GM19455 (cell line): Measurements from ENCODE around the gene WDFY2.

ENCODE experiments used
- ATAC-seq: cut with Tn5 transposase; IDR thresholded peaks from one replicate; pipeline ENCODE4 v1.9.1; 2021; ENCODE audit not compliant: unreplicated experiment

Gene WDFY2

GRCh38 chr13:51767100-51767499, 182.8 kb downstream of the WDFY2 start:
- ATAC-seq, result no peak

- no peak for ATAC-seq
Measured at GRCh38 chr13:51768378-51768921, 184.2 kb downstream of the WDFY2 start.

DNA sequence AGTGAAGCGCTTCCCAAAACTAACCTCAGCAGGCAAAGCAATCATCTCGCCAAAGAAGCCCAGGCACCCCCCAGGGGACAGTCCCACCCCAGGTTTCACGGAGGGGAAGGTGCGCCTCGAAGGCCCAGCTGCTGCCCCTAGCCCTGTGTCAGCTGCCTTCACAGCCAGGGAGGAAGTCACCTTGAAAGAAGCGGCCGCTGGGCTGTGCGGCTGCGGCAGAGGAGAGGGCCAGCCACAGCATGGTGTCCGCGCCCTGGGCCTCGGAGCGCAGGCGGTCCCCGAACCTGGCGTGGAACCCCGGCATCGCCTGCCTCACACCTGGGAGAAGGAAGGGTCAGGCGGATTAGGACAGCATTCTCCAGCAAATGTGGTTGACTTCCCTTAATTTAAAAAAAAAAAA, 184.7 kb downstream of the WDFY2 start:
- ATAC-seq, result no peak

DNA sequence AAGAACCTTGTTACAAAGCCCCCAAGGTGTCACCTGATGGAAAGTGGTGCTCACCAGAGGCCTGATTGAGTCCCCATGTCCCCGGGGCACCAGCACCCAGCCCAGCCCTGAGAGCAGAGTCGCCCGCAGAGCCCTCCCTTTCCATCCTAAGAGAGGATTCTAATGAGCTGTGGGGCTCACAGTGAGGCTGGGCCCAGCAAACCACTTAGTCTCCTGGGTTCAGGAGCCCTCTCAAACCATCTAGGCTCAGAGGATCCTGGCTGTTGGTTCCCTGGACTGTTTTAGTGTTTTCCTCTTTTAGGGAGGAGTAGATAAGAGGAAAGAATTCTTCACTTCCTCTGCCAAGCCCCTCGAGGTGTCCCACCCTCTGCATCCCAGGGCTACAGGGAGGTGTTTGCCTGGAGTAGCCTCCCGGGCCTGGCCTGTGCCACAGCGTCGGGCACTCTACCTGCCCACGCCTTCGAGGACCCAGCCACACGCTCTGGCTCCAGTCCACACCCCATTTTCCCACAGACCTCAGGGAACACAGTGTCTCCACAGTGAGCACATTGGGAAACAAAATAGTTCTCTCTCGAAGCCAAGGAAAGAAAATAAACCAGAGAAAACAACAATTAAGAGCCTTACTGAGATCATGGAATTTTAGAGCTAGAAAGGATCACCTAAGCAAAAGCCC, 185.3 kb downstream of the WDFY2 start:
- ATAC-seq, result no peak

DNA sequence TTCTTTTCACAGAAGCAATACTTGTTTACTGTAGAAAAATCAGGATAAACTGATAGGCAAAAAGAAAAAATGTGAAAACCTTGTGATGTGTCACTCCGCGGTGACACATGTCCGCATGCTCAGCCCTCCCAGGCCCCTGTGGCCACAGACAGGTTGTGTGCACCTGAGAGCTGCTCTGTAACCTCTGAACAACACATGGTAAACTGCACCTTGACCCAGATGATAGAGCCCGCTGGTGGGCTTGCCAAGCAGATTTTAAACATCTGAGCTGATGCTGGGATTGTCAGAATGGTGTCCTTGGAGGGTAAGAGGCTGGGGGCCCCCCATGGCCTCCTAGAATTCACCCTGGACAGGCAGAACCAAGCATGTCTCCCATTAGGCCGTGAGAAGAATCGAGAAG, 185.9 kb downstream of the WDFY2 start:
- ATAC-seq, result no peak

DNA sequence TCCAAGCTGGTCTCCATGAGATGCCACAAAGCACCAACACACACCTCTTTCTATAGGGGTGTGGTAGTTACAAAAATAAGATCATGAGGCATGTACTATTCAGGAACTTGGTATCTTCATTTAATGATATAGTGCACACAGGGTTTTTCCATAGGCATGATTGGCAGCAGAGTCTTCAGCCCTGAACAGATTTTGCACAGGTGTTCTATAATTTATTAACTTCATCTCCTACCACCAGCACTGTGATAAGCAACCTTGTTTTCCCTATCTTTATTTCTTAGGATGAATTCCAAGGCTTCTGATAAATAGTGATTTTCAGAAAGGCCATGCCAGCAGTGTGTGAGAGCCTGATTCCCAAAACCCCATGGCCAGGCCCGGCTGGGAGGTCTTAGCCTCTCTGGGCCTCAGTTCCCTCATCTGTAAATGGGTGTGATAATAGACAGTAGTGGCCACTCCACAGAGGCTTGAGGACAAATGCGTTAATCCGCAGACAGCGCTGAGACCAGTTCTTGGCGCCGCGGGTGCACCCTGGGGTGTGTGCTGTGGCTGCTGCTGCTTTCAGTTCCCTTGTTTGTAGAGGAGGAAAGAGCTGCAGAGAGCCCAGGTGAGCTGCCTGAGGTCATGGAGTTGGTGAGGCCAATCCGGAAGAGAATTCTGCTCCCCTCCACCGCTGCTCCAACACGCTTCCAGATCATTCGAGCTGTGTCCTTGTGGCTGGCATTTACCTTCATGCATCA, 186.6 kb downstream of the WDFY2 start:
- no peak for ATAC-seq

DNA sequence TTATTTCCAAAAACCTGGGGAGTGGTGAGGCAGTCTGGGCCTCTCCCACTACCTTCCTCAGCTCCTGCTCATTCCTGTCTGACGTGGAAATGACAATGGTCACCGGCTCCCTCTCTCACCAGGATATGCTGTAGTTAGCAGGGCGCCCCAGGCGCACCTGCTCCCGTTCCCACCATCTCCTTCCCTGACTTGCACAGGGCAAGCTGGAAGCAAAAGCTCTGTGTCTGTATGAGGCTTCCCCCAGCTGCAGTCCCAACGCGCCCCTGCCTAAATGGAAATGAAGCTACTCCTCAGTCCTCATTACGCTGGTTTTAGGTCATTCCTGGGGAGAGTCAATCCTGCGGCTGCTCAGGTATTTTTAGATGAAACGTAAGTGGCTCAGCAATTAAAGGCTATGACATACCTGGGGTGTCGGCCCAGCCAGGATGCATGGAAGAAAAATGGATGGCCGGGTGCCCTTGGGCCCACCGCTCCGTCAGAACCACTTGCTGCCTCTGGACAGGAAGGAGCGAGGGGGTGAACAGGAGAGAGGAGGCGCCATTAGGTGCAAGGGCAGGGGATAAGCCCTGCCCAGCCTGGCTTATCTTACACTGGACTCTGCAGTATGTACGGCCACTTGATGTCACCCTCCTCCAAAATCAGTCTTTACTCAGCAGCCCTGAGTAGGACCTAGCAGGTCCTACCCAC, 187.3 kb downstream of the WDFY2 start:
- ATAC-seq, result no peak

GRCh38 chr13:51772105-51772455, 187.8 kb downstream of the WDFY2 start:
- no peak for ATAC-seq

GRCh38 chr13:51772781-51773180, 188.5 kb downstream of the WDFY2 start:
- ATAC-seq, result no peak

DNA sequence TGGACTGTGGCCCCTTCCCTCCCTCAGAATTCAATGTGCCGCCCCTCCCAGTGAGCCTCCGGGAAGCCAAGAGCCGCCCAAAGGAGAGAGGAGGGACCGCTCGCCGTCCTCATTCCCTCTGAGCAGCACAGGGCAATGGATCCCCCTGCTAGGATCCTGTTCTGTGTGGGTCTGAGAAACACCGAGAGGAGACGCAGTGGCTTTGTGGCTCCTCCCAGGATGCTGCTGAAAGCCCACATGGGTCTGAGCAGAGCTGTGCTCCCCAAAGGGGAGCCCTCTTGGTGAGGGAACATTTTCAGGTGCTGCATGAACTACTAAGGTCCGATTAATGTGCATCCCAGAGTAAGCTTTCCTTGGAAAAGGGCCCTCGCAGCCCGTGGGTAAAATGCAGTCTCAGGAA, 189.3 kb downstream of the WDFY2 start:
- no peak for ATAC-seq

DNA sequence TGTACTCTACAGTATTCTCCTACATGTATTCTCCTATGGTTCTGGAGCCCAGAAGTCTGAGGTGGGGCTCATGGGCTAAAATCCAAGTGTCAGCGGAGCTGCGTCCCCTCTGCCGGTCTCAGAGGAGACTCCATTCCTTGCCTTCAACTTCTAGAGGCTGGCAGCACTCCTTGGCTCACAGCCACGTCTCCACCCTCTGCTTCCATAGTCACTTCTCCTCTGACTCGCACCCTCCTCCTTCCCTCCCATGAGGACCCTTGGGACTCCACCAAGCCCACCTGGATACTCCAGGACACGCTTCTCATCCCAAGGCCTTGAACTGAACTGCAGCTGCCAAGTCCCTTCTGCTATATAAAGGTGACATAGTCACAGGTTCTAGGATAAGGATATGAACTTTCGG, 191.9 kb downstream of the WDFY2 start:
- ATAC-seq, result no peak

- no peak for ATAC-seq
Measured at GRCh38 chr13:51777921-51778320, 193.7 kb downstream of the WDFY2 start.

DNA sequence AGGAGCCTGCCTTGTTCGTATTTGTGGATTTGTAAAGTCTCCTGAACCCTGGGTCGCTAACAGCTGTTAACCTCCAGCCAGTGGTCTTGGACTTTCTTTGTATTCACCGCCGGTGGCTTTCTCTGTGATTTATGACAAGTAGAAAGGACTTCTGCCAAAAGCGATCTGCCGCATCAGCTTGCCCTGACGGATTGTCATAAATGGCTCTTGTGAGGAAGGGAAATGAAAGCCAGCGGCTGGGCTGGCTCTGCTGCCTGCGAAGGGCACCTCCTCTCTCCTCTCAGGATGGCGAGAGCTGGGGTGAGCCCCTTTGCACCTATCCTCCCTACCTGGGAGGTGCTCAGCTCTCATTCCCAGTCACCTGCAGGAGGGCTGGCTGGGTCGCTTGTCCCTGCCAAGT, 194.1 kb downstream of the WDFY2 start:
- ATAC-seq, result no peak

GRCh38 chr13:51780099-51780498, 195.8 kb downstream of the WDFY2 start:
- ATAC-seq, result no peak

GRCh38 chr13:51781246-51782022, 197.2 kb downstream of the WDFY2 start:
- ATAC-seq, result no peak

GRCh38 chr13:51782026-51782710, 197.9 kb downstream of the WDFY2 start:
- no peak for ATAC-seq

DNA sequence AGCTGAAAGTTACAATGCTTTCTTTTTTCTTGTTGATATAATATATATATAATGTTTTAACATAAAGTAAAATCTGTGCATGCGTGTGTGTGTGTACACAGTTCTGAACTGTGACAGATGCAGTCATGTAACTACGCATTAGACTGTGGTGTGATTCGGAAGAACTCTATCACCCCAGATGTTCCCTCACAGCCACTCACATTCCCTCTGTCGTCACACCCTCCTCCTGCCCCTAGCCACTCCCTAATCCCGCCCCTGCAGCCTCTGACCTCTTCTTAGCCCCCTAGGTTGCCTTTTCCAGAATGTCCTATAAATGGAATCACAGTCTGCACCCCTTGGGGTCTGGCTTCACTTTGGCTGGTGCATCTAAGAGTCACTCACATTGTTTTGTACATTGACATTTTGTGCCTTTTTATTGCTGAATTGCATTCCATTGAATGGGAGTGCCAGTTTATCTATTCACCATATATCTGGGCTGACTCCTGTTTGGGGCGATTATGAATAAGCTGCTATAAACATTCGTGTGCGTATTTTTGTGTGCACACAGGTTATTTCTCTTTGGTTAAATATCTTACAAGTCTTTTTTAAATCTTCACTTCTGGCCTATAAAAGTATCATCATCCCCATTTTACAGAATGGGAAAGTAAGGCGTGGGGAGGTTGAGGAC, 199.3 kb downstream of the WDFY2 start:
- no peak for ATAC-seq

DNA sequence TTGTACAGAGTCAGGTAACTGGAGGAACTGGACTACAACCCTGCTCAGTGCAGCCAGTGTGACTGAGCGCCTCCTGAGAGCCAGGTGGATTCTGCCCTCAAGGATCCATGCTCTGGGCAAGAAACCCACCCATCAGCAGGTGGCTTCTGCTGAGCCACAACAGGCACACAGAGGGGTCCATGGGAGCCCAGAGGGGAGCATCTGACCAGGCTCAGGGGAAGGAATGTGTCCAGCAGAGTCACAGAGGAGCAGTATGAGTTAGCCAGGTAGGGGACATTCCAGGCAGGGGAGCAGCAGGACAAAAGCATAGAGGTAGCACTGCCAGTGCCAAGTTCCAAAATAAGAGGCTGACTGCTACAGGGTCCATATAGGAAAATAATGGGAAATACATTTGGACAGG, 199.8 kb downstream of the WDFY2 start:
- ATAC-seq, result no peak

- ATAC-seq, result no peak
Measured at GRCh38 chr13:51785712-51786424, 201.6 kb downstream of the WDFY2 start.
